Esophagus muscularis mucosa (tissue), 3 donors: Measurements from ENCODE around the gene PTPRE.

Experiments
- CTCF ChIP-seq, 3 experiments: fragments of 200-600 bp in 2 of 3; fragments of 450-650 bp in 1 of 3; sonication (generic) in 2 of 3; IDR thresholded peaks; one replicate each; pipeline ENCODE4 v1.5.1; 2017 to 2019; ENCODE audit warnings: antibody characterized with exemption in 3 of 3, mild to moderate bottlenecking in 2 of 3, moderate library complexity in 1 of 3
- POLR2AphosphoS5 ChIP-seq, 2 donors: sonication (generic); formaldehyde crosslinking; IDR thresholded peaks; one replicate each; pipeline ENCODE4 v1.6.1; 2017; ENCODE audit warnings: antibody characterized with exemption in 2 of 2

- TF ChIP-seq CTCF (IDR thresholded peaks at IDR 0.05) (no peak), POLR2AphosphoS5 (IDR thresholded peaks at IDR 0.05) (no peak)
Observed at GRCh38 chr10:127952575-127952869, 45.6 kb downstream of the PTPRE start.
